GM13977 (cell line): Measurements from ENCODE around the gene L2HGDH.

Experiments used
- DNase-seq: peaks from one replicate; pipeline ENCODE4 v3.0.0; 2012; ENCODE audit warnings: low spot score
- CTCF ChIP-seq: IDR thresholded peaks from 2 replicates; pipeline ENCODE4 v1.5.1; 2012; ENCODE audit warnings: mild to moderate bottlenecking, control low read depth; ENCODE audit not compliant: insufficient read depth; ENCODE audit errors: extremely low read depth, missing control alignments
- in situ Hi-C: fragments of 300-500 bp; cut with MboI; formaldehyde crosslinking; loops from one replicate; pipeline ENCODE4 v1.12.0; 2022; ENCODE audit warnings: low sequenced_read_pairs, low pct_unique_long_range_greater_than_20kb, mixed read lengths, inconsistent platforms; ENCODE audit not compliant: unreplicated experiment

The L2HGDH gene

GRCh38 chr14:50355692-50356091, 43.7 kb upstream of the L2HGDH start:
- in situ Hi-C loops, result no loop called here
- DNase-seq, result no peak
- TF ChIP-seq CTCF, result no peak

- DNase-seq, result no peak
- in situ Hi-C loops, result no loop called here
- no peak for TF ChIP-seq CTCF
Measured at GRCh38 chr14:50354527-50354926, 42.5 kb upstream of the L2HGDH start.

- no peak for TF ChIP-seq CTCF
- DNase-seq, result no peak
- in situ Hi-C loops, result no loop called here
Measured at GRCh38 chr14:50353126-50353525, 41.1 kb upstream of the L2HGDH start.

GRCh38 chr14:50352584-50352983, 40.6 kb upstream of the L2HGDH start:
- no peak for DNase-seq
- in situ Hi-C loops, result no loop called here
- no peak for TF ChIP-seq CTCF

- TF ChIP-seq CTCF, result no peak
- no peak for DNase-seq
- in situ Hi-C loops, result no loop called here
Measured at GRCh38 chr14:50350975-50351374, 38.9 kb upstream of the L2HGDH start.

- no peak for DNase-seq
- in situ Hi-C loops, result no loop called here
- TF ChIP-seq CTCF, result no peak
Measured at GRCh38 chr14:50348933-50349332, 36.9 kb upstream of the L2HGDH start.

- no peak for DNase-seq
- TF ChIP-seq CTCF, result no peak
- in situ Hi-C loops, result no loop called here
Measured at GRCh38 chr14:50347521-50347920, 35.5 kb upstream of the L2HGDH start.
